Common myeloid progenitor, CD34-positive (primary cell): Measurements from ENCODE around the gene ALK.
"Not testable (repeated sequence)": the region's sequence is repeated elsewhere in the genome, so short reads cannot be mapped to it uniquely, and the experiment has no call there.

ENCODE experiments used
- CTCF ChIA-PET: fragments of 350-600 bp; sonication (Branson Sonifier 250); formaldehyde crosslinking; loops from one replicate; lab custom pipeline; 2021; ENCODE audit warnings: antibody characterized with exemption; lab: Charles Lee
- POLR2A ChIA-PET: fragments of 350-600 bp; sonication (Branson Sonifier 250); formaldehyde crosslinking; loops from one replicate; lab custom pipeline; 2021; ENCODE audit warnings: antibody characterized with exemption; lab: Charles Lee
- DNase-seq, 3 donors: peaks; one replicate each; pipeline versions ENCODE4 v3.0.0 to v3.0.0-alpha.2; 2013
- H3K27ac ChIP-seq, 2 experiments: 1 replicate in 1 of 2; 2 replicates in 1 of 2; pipeline ENCODE4 v1.7.0; 2013; ENCODE audit warnings: inconsistent platforms in 2 of 2, low read length in 2 of 2, mild to moderate bottlenecking in 2 of 2, low read depth in 1 of 2, moderate library complexity in 1 of 2; ENCODE audit not compliant: severe bottlenecking in 2 of 2, insufficient read depth in 1 of 2, poor library complexity in 1 of 2
- H3K27me3 ChIP-seq, 5 experiments: replicated peaks in 2 of 5; 1 replicate in 3 of 5; 2 replicates in 2 of 5; pipeline versions ENCODE4 v1.6.1 to v1.7.0; 2013; ENCODE audit warnings: low read length in 4 of 5, mild to moderate bottlenecking in 2 of 5, moderate library complexity in 2 of 5, inconsistent platforms in 1 of 5; ENCODE audit not compliant: insufficient read depth in 5 of 5, control insufficient read depth in 4 of 5
- H3K36me3 ChIP-seq, 4 experiments: 1 replicate in 2 of 4; 2 replicates in 2 of 4; pipeline versions ENCODE4 v1.6.1 to v1.7.0; 2013; ENCODE audit warnings: low read length in 3 of 4, control low read depth in 1 of 4, mild to moderate bottlenecking in 1 of 4; ENCODE audit not compliant: control insufficient read depth in 4 of 4, insufficient read depth in 4 of 4
- H3K4me1 ChIP-seq, 4 experiments: 1 replicate in 3 of 4; 2 replicates in 1 of 4; pipeline versions ENCODE4 v1.6.1 to v1.7.1; 2013; ENCODE audit warnings: low read length in 3 of 4, mild to moderate bottlenecking in 3 of 4, control low read depth in 1 of 4, inconsistent platforms in 1 of 4, moderate library complexity in 1 of 4; ENCODE audit not compliant: control insufficient read depth in 4 of 4, insufficient read depth in 4 of 4; ENCODE audit errors: control extremely low read depth in 1 of 4
- H3K4me3 ChIP-seq, 7 experiments: 1 replicate in 4 of 7; 2 replicates in 3 of 7; pipeline versions ENCODE4 v1.5.1 to v1.7.0; 2013; ENCODE audit warnings: mild to moderate bottlenecking in 7 of 7, low read length in 6 of 7, moderate library complexity in 6 of 7, inconsistent platforms in 2 of 7, low read depth in 2 of 7, control low read depth in 1 of 7; ENCODE audit not compliant: insufficient read depth in 4 of 7, control insufficient read depth in 1 of 7; ENCODE audit errors: extremely low read depth in 1 of 7
- H3K9me3 ChIP-seq, 5 experiments: 1 replicate in 4 of 5; 2 replicates in 1 of 5; pipeline versions ENCODE4 v1.6.1 to v1.7.1; 2013; ENCODE audit warnings: low read length in 4 of 5, mild to moderate bottlenecking in 2 of 5, inconsistent platforms in 1 of 5, low read depth in 1 of 5, moderate library complexity in 1 of 5; ENCODE audit not compliant: control insufficient read depth in 4 of 5, insufficient read depth in 2 of 5; ENCODE audit errors: control extremely low read depth in 1 of 5
- WGBS: methylation state at CpG from one replicate; pipeline ENCODE4 v1.1.5; 2013; ENCODE audit not compliant: insufficient coverage; 5-methylcytosine and 5-hydroxymethylcytosine counted together

Gene ALK

DNA sequence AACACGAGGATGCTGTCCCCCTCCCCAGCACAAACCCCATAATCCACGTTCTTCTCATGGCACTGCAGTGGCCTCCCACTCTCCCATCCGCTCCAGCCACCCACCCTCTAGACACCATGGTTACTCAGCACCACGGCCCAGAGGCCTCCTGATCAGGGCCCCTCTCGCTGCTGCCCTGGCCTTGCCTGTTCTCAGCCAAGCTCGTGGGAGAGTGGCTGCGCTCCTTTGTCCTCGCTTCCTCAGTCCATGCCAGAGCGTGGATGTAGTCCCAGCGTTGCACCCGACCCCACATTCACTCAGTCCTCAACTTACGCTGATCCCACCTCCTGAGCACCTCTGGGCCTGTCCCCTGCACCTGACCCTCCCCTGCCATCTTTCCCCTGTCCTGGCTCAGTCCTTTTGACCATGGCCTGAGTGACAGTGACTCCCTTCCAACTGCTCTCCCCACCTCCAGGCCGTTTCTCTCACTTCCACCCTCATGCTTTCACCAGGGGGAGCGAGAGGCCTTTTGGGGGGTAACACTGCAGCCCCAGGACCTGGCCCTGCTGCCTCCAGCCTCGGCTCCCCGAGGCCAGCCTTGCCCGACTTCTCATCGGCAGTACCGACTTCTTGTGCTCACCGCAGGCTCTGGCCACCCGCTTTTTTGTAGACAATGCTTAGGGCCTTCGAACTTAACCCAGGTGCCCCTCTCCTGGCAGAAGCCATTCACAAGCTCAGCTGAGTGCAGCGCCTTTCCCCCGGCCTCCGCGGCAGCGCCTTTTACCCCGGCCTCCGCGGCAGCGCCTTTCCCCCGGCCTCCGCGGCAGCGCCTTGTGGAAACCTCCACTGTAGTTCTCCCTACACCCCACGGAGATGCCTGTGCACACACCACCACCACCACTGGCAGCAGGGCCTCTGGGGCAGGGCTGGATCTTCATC lies 674.7 kb downstream of the ALK start:
- Histone ChIP-seq H3K4me3 (no peak overlapping the region), H3K27ac (no peak overlapping the region), H3K36me3 (no peaks in the 10 kb centered on the region), H3K27me3 (peaks cover 0 to 3% (median 0%) of the 10 kb centered on the region in 5 experiments), H3K4me1 (peaks cover 0 to 4% (median 1%) of the 10 kb centered on the region in 4 experiments), H3K9me3 (no peaks in the 10 kb centered on the region)
- DNase-seq: no peak
- POLR2A ChIA-PET: no interaction called here
- 97% methylated on average over 35 of the region's 36 CpGs for WGBS
- CTCF ChIA-PET: no interaction called here

DNA sequence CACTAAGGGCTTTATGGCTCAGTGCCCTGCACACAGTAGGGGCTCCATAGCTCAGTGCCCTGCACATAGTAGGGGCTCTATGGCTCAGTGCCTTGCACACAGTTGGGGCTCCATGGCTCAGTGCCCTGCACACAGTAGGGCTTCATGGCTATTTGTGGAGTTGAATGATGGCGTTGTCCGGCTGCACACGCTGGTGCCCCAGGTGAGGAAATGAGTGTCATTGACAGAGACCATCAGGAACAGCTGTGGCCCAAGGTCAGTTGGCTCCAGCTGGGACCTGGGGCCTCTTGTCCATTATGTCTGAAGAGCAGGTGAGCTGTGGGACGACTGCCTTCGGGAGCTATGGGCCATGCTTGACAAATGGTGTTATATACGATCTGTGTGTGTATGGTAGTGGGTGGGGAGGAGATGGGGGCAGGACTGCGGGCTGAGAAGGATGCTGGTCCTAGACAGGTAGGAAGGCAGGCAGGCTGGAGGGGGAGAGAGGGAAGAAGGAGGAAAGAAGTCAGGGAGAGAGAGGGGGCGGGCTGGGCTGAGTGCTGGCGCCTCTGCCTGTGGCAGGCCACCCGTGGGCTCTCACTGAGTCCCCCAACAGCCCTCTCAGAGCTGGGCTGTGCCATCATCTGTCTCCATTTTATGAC lies 675.5 kb downstream of the ALK start:
- Histone ChIP-seq H3K27me3 (peaks cover 0 to 5% (median 0%) of the 10 kb centered on the region in 5 experiments), H3K4me1 (peaks cover 0 to 4% (median 1%) of the 10 kb centered on the region in 4 experiments), H3K4me3 (no peak overlapping the region), H3K36me3 (no peaks in the 10 kb centered on the region), H3K27ac (no peak overlapping the region), H3K9me3 (no peaks in the 10 kb centered on the region)
- no peak for DNase-seq
- ChIA-PET POLR2A (no interaction called here), CTCF (interaction anchor here (0.6 kb wide), 1 partner anchor 133 kb away, joined by 3 read pairs; no protein-coding TSS in a partner anchor)
- WGBS: 94% methylated on average over 10 of the region's 10 CpGs

DNA sequence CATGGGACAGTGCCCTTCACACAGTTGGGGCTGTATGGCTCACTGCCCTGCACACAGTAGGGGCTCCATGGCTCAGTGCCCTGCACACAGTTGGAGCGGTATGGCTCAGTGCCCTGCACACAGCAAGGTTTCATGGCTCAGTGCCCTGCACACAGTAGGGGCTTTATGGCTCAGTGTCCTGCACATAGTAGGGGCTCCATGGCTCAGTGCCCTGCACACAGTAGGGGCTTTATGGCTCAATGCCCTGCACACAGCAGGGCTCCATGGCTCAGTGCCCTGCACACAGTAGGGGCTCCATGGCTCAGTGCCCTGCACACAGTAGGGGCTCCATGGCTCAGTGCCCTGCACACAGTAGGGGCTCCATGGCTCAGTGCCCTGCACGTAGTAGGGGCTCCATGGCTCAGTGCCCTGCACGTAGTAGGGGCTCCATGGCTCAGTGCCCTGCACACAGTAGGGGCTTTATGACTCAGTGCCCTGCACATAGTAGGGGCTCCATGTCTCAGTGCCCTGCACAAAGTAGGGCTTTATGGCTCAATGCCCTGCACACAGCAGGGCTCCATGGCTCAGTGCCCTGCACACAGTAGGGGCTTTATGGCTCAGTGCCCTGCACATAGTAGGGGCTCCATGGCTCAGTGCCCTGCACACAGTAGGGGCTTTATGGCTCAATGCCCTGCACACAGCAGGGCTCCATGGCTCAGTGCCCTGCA lies 676.2 kb downstream of the ALK start:
- H3K4me1 ChIP-seq, POLR2A ChIA-PET, H3K27ac ChIP-seq, H3K4me3 ChIP-seq, H3K36me3 ChIP-seq, H3K9me3 ChIP-seq, H3K27me3 ChIP-seq, DNase-seq: not testable (repeated sequence)
- CTCF ChIA-PET: interaction anchor here (0.6 kb wide), 1 partner anchor 133 kb away, joined by 3 read pairs; no protein-coding TSS in a partner anchor
- 100% methylated on average over 3 of the region's 3 CpGs for WGBS

DNA sequence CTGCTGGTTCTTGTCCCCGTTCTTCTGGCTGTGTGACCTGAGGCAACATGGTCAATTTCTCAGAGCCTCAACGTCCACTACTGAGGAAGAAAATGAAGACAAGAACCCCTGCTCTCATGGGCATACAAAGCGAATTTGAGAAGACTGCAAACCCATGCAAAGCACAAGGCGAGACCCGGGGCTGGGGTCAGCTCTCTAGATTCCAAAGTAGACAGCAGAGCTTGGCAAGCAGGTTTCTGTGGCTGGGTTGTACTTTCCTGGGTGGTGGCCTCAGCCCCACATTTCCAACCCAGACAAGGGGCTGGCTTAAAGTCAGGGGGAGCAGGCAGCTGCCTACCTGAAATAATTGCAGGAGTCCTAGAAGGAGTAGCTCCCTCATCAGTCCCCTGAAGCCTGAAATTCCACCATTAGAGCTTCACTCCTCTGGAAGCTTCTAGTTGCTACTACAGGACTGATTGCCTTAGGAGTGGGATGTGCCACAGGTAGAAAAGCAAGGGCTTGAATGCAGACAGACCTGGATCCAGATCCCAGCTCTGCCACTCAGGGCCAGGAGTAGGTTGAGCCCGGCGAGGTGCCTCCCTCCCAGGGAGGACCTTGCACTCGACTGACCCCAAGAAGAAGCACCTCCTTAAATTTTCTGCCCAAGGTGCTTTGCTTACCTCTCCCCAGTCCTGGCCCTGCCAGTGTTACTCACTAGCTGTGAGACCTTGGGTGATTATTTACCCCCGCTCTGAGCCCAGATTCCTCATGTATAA lies 678.6 kb downstream of the ALK start:
- Histone ChIP-seq H3K27ac (no peak overlapping the region), H3K4me3 (no peak overlapping the region), H3K27me3 (peaks cover 0 to 5% (median 0%) of the 10 kb centered on the region in 5 experiments), H3K36me3 (no peaks in the 10 kb centered on the region), H3K9me3 (no peaks in the 10 kb centered on the region), H3K4me1 (no peaks in the 10 kb centered on the region)
- WGBS: 95% methylated on average over 8 of the region's 9 CpGs
- ChIA-PET POLR2A (no interaction called here), CTCF (interaction anchor here (1.4 kb wide), 1 partner anchor 68 kb away, joined by 4 read pairs; no protein-coding TSS in a partner anchor)
- no peak for DNase-seq

DNA sequence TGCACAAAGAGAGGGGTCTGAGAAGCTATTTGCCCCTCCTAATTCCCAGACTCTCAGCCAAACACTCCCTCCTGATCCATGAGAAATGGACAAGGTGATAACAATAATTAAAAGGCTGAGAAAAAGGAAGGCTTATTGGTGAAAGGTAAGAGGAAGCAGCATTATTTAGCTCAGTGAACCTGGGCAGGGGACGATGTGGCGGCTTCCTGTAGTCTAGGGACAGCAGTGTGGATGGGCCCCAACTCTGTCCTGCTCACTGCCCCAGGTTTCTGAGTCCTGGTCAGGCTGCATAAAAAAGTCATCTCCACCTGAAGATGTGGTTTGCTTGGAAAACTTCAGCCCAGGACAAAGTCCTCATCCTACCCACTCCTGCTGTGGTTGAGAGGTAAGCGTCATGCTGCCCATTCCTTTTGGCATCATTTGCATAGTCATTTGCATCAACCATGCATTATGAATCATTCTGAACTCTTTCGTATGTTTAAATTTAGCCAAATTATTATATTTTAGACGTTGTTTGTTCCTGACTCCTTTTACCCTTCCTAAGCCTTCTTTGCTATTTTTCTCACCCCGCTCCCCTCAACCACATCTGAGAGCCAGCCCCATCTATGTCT lies 679.3 kb downstream of the ALK start:
- H3K9me3 ChIP-seq: no peaks in the 10 kb centered on the region
- CTCF ChIA-PET: interaction anchor here (1.4 kb wide), 1 partner anchor 68 kb away, joined by 4 read pairs; no protein-coding TSS in a partner anchor
- 90% methylated on average over 4 of the region's 6 CpGs for WGBS

DNA sequence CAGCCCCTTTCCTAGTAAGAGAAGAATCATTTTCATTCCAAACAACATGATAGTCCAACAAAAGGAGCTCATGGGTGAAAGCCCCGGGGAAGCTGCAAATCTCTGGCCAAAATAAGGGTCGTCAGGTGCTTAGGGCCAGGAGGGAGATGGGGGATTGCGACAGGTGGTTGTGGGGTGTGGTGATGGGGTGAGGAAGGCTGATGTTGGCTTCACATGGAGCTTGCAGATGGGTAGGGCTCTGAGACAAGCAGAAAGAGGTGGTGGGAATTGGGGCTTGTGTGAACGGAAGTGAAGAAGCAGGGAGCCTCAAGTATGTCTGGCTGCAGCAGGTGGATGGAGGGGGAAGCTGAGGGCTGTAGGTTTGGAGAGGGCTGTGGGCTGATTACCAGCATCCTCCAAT lies 680.0 kb downstream of the ALK start:
- Histone ChIP-seq H3K9me3 (no peaks in the 10 kb centered on the region), H3K27me3 (peaks cover 0 to 5% (median 2%) of the 10 kb centered on the region in 5 experiments), H3K4me3 (no peak overlapping the region), H3K27ac (no peak overlapping the region), H3K36me3 (no peaks in the 10 kb centered on the region), H3K4me1 (no peaks in the 10 kb centered on the region)
- no peak for DNase-seq
- CTCF ChIA-PET: interaction anchor here (1.2 to 1.7 kb wide), 3 partner anchors 9 to 785 kb away, joined by 3 to 7 read pairs (median 5); no protein-coding TSS in a partner anchor
- WGBS: 92% methylated on average over 2 of the region's 4 CpGs
- POLR2A ChIA-PET: no interaction called here

More for the DNA sequence above, 679.3 kb downstream of the ALK start:
- DNase-seq: no peak
- peaks cover 0 to 5% (median 2%) of the 10 kb centered on the region in 5 experiments for H3K27me3 ChIP-seq
- no peaks in the 10 kb centered on the region for H3K4me1 ChIP-seq
- POLR2A ChIA-PET: no interaction called here
- no peak overlapping the region for H3K4me3 ChIP-seq
- H3K27ac ChIP-seq: no peak overlapping the region
- no peaks in the 10 kb centered on the region for H3K36me3 ChIP-seq
